Central memory CD8-positive, alpha-beta T cell (primary cell): ENCODE results near the gene TPGS1.
A peak's percentile ranks its signal among the peaks of the same experiment; 100 is the strongest.

Experiments
- ATAC-seq: fragments of 150-1000 bp; cut with Tn5 transposase; replicated peaks from 2 replicates; pipeline ENCODE4 v1.10.0; 2022; ENCODE audit warnings: mild to moderate bottlenecking, moderate FRiP score, moderate number of reproducible peaks; ENCODE audit not compliant: poor library complexity, severe bottlenecking; ENCODE audit errors: extremely low read depth
- DNase-seq, 2 donors: peaks; one replicate each; pipeline ENCODE4 v3.0.0; 2021; ENCODE audit warnings: low spot score in 2 of 2
- H3K27ac Mint-ChIP-seq: one replicate; pipeline ENCODE4 v1.8.0; 2022; ENCODE audit warnings: low read depth, mild to moderate bottlenecking, moderate library complexity, mixed read lengths
- H3K27me3 Mint-ChIP-seq: one replicate; pipeline ENCODE4 v1.8.0; 2022; ENCODE audit warnings: mixed read lengths
- H3K36me3 Mint-ChIP-seq: one replicate; pipeline ENCODE4 v1.8.0; 2022; ENCODE audit warnings: mild to moderate bottlenecking, moderate library complexity, mixed read lengths; ENCODE audit not compliant: insufficient read depth
- H3K4me1 Mint-ChIP-seq: one replicate; pipeline ENCODE4 v1.8.0; 2022; ENCODE audit warnings: mixed read lengths
- H3K4me3 Mint-ChIP-seq: one replicate; pipeline ENCODE4 v1.8.0; 2022; ENCODE audit warnings: mild to moderate bottlenecking, moderate library complexity, mixed read lengths
- H3K9me3 Mint-ChIP-seq: one replicate; pipeline ENCODE4 v1.8.0; 2022; ENCODE audit warnings: mixed read lengths

TPGS1 gene

DNA sequence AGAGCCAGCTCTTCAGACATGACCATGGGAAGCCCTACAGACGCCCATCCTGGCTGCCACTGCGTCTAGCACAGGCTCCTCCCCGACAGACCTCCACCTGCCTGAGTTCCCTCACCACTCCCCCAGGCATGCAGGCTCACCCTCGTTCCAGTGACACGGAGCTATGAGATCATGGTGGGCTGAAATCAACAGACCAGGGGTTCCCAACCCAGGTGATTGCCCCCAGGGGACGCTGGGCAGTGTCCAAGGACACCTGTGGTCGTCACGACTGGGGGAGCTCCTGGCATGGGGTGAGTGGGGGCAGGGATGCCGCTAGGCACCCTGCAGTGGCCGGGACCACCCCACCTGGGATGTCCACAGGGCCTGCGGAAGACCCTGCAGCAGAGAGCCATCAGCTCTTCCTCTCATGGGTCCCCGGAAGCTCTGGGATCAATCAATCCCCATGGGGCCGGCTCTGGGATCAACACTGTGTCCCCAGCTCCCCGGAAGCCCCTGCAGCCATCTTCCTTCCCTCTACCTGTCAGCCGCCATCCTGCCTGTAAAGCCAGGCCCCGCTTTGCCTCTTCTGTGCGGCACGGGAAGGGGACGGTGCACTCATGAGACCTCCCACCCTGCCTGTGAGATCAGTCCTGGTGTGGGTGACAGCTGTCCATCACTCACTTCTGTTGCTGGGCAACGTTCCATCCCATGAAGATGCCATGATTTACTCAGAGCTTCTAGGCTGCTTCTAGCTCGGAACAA lies 23.8 kb upstream of the TPGS1 start:
- Mint-ChIP-seq H3K4me3 (no peak overlapping the region), H3K9me3 (peaks cover 16% of the 10 kb centered on the region), H3K27ac (no peak overlapping the region), H3K27me3 (peaks cover 9% of the 10 kb centered on the region), H3K4me1 (peaks cover 14% of the 10 kb centered on the region), H3K36me3 (peaks cover 28% of the 10 kb centered on the region)
- ATAC-seq (no peak), DNase-seq (no peak)

DNA sequence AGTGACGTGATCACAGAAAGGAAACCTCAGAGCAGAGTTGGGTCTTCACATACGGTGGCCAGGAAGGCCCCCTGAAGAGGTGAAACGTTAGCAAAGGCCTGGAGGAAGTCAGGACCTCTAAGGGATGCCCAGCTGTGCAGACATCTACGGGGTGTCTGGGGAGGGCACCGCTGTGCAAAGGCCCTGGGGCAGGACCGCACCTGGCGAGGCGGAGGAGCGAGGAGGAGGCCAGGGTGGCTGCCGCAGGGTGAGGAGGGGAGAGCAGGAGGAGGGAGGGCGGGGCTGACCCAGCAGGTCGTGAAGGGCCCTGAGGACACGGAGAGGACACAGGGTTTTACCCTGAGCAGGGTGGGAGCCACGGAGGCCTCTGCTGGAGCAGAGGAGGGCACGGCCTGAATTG lies 22.8 kb upstream of the TPGS1 start:
- Mint-ChIP-seq H3K9me3 (peaks cover 16% of the 10 kb centered on the region), H3K4me1 (peaks cover 16% of the 10 kb centered on the region), H3K4me3 (no peak overlapping the region), H3K27ac (no peak overlapping the region), H3K36me3 (peaks cover 30% of the 10 kb centered on the region), H3K27me3 (peaks cover 9% of the 10 kb centered on the region)
- ATAC-seq, result no peak
- DNase-seq, result no peak

DNA sequence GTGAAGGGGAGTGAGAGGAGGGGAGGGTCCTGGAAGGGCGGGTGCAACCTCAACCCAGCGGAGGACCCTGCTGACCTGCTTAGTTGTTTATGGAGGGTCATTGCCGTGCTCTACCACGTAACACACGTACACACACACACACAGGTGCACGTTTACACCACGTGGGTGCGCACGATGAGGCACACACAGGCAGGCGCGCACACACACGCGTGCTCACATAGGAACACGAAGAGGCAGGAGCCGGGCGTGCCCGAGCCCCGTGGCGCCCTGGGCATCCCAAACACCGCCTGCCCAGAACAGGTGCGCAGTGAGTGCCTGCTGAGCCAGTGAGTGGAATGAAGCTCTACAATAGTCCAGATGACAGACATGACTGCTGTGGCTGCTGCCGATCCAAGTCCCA lies 22.2 kb upstream of the TPGS1 start:
- Mint-ChIP-seq H3K36me3 (peaks cover 28% of the 10 kb centered on the region), H3K4me1 (peaks cover 14% of the 10 kb centered on the region), H3K9me3 (peaks cover 14% of the 10 kb centered on the region), H3K27me3 (peaks cover 9% of the 10 kb centered on the region), H3K27ac (no peak overlapping the region), H3K4me3 (no peak overlapping the region)
- DNase-seq (no peak), ATAC-seq (no peak)

DNA sequence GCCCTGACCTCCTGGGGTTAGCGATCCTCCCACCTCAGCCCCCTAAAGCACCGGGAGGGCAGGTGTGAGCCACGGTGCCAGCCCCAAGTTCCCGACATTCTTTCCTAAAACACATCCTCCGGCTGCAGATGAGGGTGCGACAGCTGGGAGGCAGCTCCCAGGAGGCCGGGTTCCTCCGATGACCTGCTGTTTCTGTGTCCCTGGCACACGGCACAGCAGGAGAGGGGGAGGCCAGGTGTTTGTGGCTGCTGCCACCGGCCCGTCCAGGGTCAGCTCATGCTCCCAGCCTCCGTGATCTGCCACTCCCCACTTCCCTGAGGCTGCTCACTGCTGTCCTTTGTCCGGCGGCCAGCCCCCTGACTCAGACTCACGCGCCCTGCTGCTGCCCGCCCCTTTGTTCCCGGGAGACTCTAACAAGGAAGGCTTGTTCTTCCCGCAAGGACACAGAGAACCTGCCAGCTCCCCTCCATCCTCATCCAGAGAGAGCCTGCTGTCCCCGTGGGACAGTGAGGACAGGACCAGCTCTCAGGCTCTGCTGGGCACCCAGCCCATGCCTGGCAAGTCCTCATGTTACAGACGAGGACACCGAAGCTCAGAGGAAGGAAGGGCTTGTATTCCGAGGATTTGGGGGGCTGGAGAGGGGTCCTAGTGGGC lies 21.6 kb upstream of the TPGS1 start:
- H3K27me3 Mint-ChIP-seq, result peaks cover 9% of the 10 kb centered on the region
- no peak overlapping the region for H3K4me3 Mint-ChIP-seq
- peaks cover 8% of the 10 kb centered on the region for H3K4me1 Mint-ChIP-seq
- H3K36me3 Mint-ChIP-seq, result peaks cover 22% of the 10 kb centered on the region
- peaks cover 8% of the 10 kb centered on the region for H3K9me3 Mint-ChIP-seq
- ATAC-seq (no peak), DNase-seq (no peak)
- H3K27ac Mint-ChIP-seq, result no peak overlapping the region

DNA sequence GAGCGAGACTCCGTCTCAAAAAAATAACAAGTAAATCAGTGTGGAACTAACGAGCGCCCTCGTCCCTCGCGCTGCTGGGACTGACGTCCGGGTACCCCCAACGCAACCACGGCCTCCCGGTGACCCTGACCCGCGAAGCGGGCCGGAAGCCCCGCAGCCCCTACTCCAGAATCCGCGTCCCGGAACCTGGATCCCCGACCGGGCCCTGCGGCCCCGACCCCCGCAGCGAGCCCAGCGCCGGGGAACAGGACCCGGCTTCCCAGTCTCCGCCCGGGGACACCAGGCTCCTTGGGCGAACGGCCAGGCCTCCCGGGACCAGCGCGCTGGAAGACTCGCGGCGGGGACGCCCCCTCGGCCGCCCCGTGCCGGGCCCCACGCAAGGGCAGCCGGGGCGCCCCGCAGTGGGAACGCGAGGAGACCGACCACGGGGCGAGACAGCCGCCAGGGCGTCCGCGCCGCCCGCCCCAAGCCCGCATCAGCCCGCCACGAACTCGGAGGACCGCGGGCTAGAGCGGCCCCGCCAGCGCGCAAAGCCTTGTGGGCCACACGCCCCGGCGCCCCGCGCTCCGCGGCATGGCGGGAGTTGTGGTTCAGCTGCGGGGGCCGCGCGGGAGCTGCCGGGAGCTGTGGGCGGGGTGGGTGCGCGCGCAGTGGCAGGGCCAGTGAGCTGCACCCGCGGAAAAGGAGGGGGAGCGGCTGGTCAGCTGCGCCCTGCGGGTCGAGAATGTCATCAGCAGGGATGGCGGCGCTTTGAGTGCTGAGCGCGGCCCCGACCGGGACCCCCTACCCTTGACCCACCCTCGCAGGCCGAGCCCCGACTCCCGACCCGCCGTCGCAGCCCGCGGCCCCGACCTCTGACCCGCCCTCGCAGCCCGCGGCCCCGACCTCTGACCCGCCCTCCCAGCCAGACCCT lies 18.5 kb upstream of the TPGS1 start:
- ATAC-seq (peak; percentile 94), DNase-seq (peak; percentile 82 to 84)
- Mint-ChIP-seq H3K4me1 (peaks cover 9% of the 10 kb centered on the region), H3K4me3 (peak overlapping the region; percentile 76), H3K9me3 (no peaks in the 10 kb centered on the region), H3K27ac (peak overlapping the region; percentile 74), H3K27me3 (peaks cover 9% of the 10 kb centered on the region), H3K36me3 (peaks cover 6% of the 10 kb centered on the region)

DNA sequence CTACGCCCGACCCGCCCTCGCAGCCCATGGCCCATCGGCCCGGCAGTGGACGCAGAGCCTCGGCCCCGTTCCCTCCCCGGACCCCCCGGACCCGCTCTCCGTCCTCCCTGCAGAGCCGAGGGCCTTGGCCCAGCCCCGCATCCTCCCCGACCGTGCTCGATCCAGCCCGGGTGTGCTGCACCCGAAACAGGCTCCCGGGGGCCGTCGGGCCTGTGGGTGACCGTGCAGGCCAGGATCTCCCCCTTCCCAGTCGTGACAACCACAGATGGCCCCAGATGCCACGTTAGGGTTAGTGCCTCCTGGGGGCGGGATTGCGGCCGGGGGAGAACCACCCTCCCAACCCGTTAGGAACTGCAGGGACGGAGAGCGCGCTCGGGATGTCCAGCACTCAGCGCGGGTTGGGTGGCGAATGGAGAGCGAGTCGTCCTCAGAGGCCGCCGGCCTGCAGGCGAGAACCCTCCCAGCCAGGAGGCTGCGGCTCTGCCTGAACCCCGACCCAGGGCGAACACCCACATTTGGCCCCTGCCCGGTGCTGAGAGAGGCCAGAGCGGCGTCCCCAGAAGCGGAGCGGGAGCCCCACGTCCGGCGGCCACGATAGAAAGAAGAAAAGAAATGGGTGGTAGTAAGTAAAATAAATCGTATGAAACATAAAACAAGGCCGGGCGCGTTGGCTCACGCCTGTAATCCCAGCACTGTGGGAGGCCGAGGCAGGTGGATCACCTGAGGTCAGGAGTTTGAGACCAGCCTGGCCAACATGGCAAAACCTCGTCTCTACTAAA lies 17.7 kb upstream of the TPGS1 start:
- peaks cover 9% of the 10 kb centered on the region for H3K27me3 Mint-ChIP-seq
- peak overlapping the region; percentile 74 for H3K27ac Mint-ChIP-seq
- H3K4me1 Mint-ChIP-seq, result peaks cover 12% of the 10 kb centered on the region
- peak overlapping the region; percentile 76 for H3K4me3 Mint-ChIP-seq
- peaks cover 6% of the 10 kb centered on the region for H3K36me3 Mint-ChIP-seq
- no peak for DNase-seq
- H3K9me3 Mint-ChIP-seq, result no peaks in the 10 kb centered on the region
- ATAC-seq, result no peak

DNA sequence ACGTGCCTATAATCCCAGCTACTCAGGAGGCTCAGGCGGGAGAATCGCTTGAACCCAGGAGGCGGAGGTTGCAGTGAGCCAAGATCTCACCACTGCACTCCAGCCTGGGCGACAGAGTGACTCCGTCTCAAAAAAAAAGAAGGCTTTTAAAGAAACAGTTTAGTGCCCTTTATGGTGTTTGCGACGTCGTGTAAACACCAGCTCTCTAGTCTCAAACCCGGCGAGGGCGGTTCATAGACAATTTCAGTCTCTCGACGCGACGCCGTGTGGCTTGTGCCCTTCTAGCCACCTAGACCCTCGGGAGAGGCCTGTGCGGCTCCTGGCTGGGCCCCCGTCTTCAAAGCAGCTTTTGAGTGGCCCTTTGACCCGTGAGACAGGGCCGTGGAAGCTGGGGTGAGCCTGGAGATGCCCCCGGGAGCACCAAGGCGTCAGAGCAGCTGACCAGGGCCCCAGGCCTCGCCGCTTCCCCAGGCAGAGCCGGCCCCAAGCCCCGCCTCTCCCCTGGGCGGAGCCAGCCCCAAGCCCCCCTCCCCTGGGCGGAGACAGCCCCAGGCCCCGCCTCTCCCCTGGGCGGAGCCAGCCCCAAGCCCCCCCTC lies 16.1 kb upstream of the TPGS1 start:
- no peak overlapping the region for H3K4me3 Mint-ChIP-seq
- H3K27ac Mint-ChIP-seq, result no peak overlapping the region
- peaks cover 1% of the 10 kb centered on the region for H3K27me3 Mint-ChIP-seq
- H3K36me3 Mint-ChIP-seq, result peaks cover 8% of the 10 kb centered on the region
- ATAC-seq (no peak), DNase-seq (no peak)
- H3K4me1 Mint-ChIP-seq, result peaks cover 12% of the 10 kb centered on the region
- no peaks in the 10 kb centered on the region for H3K9me3 Mint-ChIP-seq

DNA sequence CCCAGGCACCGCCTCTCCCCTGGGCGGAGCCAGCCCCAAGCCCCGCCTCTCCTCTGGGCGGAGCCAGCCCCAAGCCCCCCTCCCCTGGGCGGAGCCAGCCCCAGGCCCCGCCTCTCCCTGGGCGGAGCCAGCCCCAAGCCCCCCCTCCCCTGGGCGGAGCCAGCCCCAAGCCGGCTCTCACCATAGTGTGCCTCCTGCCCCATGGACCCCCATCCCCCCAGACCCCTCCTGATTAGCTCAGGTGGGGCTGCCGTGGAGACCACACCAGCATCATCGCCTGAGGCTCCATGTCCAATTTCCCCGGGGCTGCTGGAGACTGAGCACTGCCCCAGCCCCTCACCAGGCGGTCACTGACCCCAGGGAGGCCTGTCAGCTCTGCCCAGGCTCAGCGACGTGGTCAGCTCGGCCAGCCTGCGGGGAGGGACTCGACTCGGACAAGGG lies 15.2 kb upstream of the TPGS1 start:
- DNase-seq (no peak), ATAC-seq (no peak)
- no peaks in the 10 kb centered on the region for H3K9me3 Mint-ChIP-seq
- no peak overlapping the region for H3K4me3 Mint-ChIP-seq
- H3K27me3 Mint-ChIP-seq, result no peaks in the 10 kb centered on the region
- H3K36me3 Mint-ChIP-seq, result peaks cover 8% of the 10 kb centered on the region
- H3K4me1 Mint-ChIP-seq, result peaks cover 12% of the 10 kb centered on the region
- H3K27ac Mint-ChIP-seq, result peak overlapping the region; percentile 82

DNA sequence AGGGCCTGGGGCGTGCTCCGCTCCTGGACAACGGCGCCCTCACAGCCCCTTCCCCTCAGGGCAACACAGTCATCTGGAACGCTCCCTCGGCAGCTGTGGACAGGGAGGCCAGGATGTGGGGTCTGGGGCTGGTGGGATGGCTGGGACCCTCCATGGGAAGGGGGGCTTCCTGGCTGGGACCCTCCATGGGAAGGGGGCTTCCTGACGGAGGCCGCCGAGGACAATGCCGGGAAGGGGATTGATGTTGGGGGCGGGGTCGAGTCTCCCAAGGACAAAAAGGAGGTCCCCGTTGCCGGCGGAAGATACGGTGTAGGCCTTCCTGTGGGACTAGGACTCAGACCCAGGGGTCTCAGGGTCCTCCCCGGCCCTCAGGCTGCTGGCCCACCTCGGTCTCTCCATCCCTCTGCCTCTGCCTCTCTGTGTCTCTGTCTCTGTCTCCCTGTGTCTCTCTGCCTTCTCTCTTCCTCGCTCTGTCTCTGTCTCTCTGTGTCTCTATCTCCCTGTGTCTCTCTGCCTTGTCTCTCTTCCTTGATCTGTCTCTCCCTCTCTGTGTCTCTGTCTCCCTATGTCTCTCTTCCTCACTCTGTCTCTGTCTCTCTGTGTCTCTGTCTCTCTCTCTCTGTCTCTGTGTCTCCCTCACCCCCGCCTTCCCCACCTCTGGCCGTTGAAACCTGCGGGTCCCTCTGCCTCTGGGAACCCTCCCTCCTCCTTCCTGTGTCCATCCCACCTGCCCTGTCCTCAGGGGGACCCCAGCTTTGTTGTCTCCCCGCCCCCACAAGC lies 13.7 kb upstream of the TPGS1 start:
- H3K4me3 Mint-ChIP-seq, result no peak overlapping the region

DNA sequence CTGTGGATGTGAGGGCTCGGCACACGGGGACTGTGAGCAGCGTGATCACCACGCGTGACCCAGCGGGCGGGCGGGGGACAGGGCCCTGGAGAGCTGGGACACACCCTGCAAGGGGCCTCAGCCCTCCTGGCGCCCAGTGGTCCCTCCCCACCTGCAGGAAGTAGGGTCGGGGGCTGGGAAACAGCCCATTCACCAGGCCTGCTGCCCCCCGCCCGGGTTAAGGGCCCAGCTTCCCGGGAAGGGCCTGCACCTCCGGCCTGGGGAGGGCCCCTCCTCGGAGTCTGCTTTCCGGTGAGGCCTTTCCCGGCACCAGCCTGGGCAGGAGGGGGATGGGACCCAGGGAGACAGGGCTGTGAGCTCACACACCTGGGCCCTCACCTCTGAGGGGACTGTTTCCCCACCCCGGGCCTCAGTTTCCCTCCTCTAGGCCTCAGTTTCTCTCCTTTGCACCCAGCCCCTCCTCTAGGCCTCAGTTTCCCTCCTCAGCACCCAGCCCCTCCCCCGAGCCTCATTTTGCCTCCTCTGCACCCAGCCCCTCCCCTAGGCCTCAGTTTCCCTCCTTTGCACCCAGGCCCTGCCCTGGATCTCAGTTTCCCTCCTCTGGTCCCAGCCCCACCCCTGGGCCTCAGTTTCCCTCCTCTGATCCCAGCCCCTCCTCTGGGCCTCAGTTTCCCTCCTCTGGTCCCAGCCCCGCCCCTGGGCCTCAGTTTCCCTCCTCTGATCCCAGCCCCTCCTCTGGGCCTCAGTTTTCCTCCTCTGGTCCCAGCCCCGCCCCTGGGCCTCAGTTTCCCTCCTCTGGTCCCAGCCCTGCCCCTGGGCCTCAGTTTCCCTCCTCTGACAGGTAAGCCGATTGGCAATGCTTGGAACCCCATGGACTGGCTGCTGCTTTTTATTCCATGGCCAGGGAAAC lies 12.9 kb upstream of the TPGS1 start:
- H3K27ac Mint-ChIP-seq, result peak overlapping the region; percentile 82
- peaks cover 21% of the 10 kb centered on the region for H3K4me1 Mint-ChIP-seq
- peaks cover 4% of the 10 kb centered on the region for H3K36me3 Mint-ChIP-seq
- H3K4me3 Mint-ChIP-seq, result no peak overlapping the region
- ATAC-seq (no peak), DNase-seq (no peak)
- no peaks in the 10 kb centered on the region for H3K9me3 Mint-ChIP-seq
- H3K27me3 Mint-ChIP-seq, result peaks cover 17% of the 10 kb centered on the region

More for the DNA sequence above, 13.7 kb upstream of the TPGS1 start:
- DNase-seq, result no peak
- Mint-ChIP-seq H3K27ac (peak overlapping the region; percentile 82), H3K36me3 (peaks cover 5% of the 10 kb centered on the region), H3K27me3 (peaks cover 8% of the 10 kb centered on the region), H3K4me1 (peaks cover 17% of the 10 kb centered on the region), H3K9me3 (no peaks in the 10 kb centered on the region)
- no peak for ATAC-seq

DNA sequence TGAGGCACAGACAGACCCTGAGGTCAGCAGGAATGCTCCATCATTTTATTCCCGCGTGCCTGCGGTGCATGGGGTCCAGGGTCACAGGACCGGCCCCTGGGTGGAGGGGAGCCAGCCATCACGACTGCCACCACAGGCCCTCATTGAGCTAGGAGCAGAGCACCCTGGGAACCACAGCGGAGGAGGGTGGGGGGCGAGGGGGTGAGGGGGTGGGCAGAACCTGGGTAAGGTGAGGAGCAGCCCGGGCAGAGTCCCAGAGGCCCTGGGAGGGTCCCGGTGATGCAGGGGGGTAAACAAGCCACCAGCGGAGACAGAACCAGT lies 12.3 kb upstream of the TPGS1 start:
- DNase-seq, result no peak
- Mint-ChIP-seq H3K27me3 (peaks cover 19% of the 10 kb centered on the region), H3K4me3 (no peak overlapping the region), H3K9me3 (no peaks in the 10 kb centered on the region), H3K36me3 (peaks cover 2% of the 10 kb centered on the region), H3K4me1 (peaks cover 18% of the 10 kb centered on the region), H3K27ac (no peak overlapping the region)
- ATAC-seq, result no peak
